H1 (cell line): Measurements from ENCODE around the gene POP5.

Source experiments
- BACH1 ChIP-seq: IDR thresholded peaks from 2 replicates; pipeline ENCODE4 v1.6.1; 2012; ENCODE audit warnings: low read length, improper control_type of control experiment
- RNF2 ChIP-seq: fragments of 200-900, 300-1000 bp; sonication (generic); IDR thresholded peaks from 2 replicates; pipeline ENCODE4 v1.7.1; 2016; ENCODE audit warnings: borderline replicate concordance, low read depth, mild to moderate bottlenecking, antibody characterized with exemption, low read length; ENCODE audit not compliant: poor library complexity, severe bottlenecking; ENCODE audit errors: missing control alignments

DNA sequence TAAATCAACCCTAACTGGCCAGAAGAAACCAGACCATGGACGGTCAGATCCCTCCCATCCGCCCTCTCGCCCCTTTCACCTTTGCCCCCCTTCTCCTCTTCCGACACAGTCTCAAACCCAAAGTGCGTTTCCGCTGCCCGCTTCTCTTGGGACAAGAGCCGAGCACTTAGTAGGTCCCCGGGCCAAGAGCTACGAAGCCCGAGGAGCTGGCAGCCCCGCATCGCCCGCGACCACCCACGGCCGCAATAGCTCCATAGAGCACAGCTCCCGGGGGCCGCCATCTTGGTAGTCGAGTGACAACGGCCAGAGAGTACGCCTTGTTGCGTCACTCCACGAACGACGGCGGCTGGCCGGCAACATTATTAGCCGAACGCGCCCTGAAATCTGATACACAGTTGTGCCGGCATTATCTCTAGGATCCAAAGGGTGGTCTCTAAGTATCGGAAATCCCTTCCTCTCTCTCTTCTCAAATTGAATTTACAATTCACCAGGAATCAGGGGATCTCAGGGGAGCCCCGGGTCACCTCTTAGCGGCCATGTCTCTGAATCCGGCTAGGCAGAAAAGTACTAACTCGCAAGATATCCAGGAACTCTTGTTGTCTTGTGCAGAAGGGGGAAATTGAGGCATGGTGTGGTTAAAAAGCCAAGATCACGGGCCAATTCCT is 52.2 kb downstream of the POP5 start, which contains the start of gene COQ5:
- TF ChIP-seq RNF2 (no peak), BACH1 (no peak)
